AG09319 (cell line): ENCODE data around the gene ACSS3.

Experiments used
- DNase-seq: peaks from one replicate; pipeline ENCODE4 v3.0.0-alpha.2; 2010; ENCODE audit warnings: low read depth; ENCODE audit errors: extremely low read depth
- TF ChIP-seq, protein P1 (sequence below): IDR thresholded peaks from 2 replicates; pipeline ENCODE4 v1.5.1; 2011; ENCODE audit warnings: low read depth, mild to moderate bottlenecking, inconsistent platforms, low read length, moderate library complexity

ACSS3 gene

DNA sequence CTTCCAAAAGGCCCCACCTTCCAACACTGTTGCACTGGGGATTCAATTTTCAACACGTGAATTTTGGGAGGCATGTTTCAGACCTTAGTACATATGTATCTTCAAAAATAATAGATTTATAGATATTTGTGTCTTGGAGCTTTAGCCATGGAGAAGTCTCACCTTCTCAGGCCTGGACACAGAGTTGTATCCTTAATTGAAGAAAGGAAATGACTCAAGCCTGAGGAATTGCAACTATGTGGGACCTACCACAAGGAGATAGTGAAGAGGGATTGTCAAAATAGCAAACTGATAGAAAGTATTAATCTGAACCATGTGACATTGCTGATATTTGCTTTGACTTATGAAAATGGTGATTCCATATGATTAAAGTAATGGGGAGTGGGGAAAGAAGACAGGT, 89.8 kb downstream of the ACSS3 start:
- TF ChIP-seq, protein P1, sequence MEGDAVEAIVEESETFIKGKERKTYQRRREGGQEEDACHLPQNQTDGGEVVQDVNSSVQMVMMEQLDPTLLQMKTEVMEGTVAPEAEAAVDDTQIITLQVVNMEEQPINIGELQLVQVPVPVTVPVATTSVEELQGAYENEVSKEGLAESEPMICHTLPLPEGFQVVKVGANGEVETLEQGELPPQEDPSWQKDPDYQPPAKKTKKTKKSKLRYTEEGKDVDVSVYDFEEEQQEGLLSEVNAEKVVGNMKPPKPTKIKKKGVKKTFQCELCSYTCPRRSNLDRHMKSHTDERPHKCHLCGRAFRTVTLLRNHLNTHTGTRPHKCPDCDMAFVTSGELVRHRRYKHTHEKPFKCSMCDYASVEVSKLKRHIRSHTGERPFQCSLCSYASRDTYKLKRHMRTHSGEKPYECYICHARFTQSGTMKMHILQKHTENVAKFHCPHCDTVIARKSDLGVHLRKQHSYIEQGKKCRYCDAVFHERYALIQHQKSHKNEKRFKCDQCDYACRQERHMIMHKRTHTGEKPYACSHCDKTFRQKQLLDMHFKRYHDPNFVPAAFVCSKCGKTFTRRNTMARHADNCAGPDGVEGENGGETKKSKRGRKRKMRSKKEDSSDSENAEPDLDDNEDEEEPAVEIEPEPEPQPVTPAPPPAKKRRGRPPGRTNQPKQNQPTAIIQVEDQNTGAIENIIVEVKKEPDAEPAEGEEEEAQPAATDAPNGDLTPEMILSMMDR: no peak
- DNase-seq: no peak

DNA sequence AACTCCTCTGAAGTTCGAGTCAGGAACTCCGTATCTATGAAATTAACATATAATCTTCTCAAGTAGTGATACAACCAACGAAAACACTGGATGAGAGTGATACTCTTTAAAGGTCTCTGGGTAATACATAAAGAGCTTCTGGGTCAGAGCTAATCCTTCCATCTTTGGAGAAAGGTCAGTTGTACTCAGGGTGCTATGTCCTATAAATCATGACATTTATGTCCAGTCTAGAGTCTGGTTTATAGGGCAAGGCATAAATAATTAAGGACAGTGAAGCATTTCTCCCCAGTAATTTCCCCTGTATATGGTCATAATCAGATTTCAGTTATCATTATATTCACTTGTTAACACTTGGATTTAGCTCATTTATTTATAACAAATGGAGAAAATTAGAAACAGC, 90.6 kb downstream of the ACSS3 start:
- DNase-seq: no peak
- TF ChIP-seq, protein P1: no peak

DNA sequence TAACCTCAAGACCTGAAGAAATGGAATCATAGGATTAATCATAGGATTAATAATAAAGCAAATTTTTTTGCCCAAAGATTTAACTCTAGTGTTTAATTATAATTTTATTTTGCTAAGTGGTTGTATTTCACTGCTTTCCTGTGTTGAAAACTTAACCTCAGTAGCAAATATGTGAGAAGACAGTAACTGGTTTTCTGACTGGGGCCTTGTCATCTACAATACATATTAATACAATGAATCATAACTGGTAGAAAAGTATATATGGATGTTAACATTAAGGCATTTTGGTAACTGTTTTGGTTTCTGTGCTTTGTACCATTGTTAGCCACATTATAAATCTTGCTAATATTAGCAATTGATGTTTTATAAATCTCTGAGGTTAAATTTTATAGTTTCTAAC, 92.2 kb downstream of the ACSS3 start:
- TF ChIP-seq, protein P1: no peak
- no peak for DNase-seq

DNA sequence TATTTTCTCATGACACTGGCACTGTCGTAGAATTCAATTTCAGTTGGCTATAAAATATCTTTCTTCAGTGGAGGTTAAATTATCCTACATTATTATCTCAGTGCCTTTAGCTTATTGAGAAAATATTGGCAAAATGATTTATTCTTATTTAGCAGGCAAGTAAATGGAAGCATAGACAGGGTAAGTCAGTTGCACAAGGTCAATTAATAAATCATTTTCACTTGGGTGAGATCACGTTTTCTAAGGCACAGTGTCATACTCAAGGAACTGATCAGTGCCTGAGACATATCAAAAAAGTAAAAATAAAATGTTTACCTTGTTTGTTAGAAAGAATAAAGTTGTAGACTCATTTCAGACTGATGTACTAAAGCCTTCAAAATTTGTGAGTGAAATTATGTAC, 95.0 kb downstream of the ACSS3 start:
- TF ChIP-seq, protein P1: no peak
- DNase-seq: no peak

DNA sequence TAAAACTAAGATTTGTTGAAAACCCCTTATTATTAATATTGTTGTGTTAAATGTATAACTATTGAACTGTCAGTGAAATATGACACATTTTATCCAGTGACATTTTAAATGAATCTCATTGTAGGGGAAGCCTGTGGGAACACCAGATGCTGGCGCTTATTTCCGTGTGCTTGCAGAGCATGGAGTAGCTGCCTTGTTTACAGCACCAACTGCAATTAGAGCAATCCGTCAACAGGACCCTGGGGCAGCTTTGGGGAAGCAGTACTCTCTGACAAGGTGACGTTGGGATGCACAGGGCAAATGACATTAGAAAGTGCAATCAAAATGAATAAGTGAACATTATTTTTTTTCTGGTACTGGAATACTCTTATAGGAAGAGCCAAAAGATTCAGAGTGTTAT, 96.8 kb downstream of the ACSS3 start:
- no peak for DNase-seq
- TF ChIP-seq, protein P1: no peak

DNA sequence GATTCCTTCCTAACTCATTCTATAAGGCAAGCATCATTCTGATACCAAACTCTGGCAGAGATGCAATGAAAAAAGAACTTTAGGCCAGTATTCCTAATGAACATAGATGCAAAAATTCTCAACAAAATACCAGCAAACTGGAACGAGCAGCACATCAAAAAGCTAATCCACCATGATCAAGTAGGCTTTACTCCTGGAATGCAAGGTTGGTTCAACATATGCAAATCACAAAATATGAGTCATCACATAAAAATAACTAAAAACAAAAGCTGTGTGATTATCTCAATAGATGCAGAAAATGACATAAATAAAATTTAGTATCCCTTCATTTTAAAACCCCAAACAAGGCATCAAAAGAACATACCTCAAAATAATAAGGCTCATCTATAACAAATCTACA, 98.9 kb downstream of the ACSS3 start:
- no peak for DNase-seq
- TF ChIP-seq, protein P1: no peak

DNA sequence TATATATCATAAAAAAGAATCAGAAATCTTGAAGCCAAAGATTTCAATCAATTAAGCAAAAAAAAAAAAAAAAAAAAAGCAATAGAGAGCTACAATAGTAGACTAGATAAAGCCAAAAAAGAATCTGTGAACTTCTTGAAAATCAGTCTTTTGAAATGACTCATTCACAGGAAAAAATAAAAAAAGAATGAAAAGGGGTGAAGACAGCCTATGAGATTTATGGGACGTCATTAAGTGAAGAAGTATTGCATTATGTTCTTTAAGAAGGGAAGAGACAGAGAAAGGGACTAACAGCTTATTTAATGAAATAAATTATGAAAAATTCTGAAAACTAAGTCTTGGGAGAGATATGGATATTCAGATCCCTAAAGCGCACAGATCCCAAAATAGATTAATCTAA, 103.8 kb downstream of the ACSS3 start:
- TF ChIP-seq, protein P1: no peak
- DNase-seq: no peak
